Measurements from ENCODE around the gene CCL27.

Gene CCL27

GRCh38 chr9:34662526-34663302 lies at the start of gene CCL27:
CCL27 (minus strand) TSS chr9:34662657; CDS start chr9:34662633, 24 bp downstream.
- DNase-seq: no peak

GRCh38 chr9:34712140-34712539 lies 49.7 kb upstream of the CCL27 start:
- no peak for DNase-seq

- no peak for DNase-seq
These were observed 47.6 kb upstream of the CCL27 start, which contains the start of gene CCL21 for GRCh38 chr9:34710023-34710422. CCL21 (minus strand) TSS chr9:34710136; CDS start chr9:34710066, 70 bp downstream.

- no peak for DNase-seq
These were observed 46.9 kb upstream of the CCL27 start for GRCh38 chr9:34709196-34709978.

GRCh38 chr9:34707130-34707529 lies 44.7 kb upstream of the CCL27 start:
- no peak for DNase-seq

- DNase-seq: peak; percentile 60
These were observed 39.6 kb upstream of the CCL27 start for GRCh38 chr9:34701769-34702736.

GRCh38 chr9:34701023-34701768 lies 38.7 kb upstream of the CCL27 start:
- DNase-seq: peak; percentile 50

GRCh38 chr9:34694811-34695210 lies 32.4 kb upstream of the CCL27 start:
- DNase-seq: no peak

- DNase-seq: no peak
These were observed 31.1 kb upstream of the CCL27 start for GRCh38 chr9:34693560-34693959.

- no peak for DNase-seq
These were observed 29.5 kb upstream of the CCL27 start for GRCh38 chr9:34691936-34692315.

GRCh38 chr9:34690983-34691935 lies 28.8 kb upstream of the CCL27 start, which contains the start of gene CCL19:
CCL19 (minus strand) TSS chr9:34691276; CDS start chr9:34691139, 137 bp downstream.
- no peak for DNase-seq

GRCh38 chr9:34689512-34689911 lies 27.1 kb upstream of the CCL27 start:
- DNase-seq: no peak

GRCh38 chr9:34689116-34689470 lies 26.6 kb upstream of the CCL27 start:
- DNase-seq: no peak

GRCh38 chr9:34688329-34689115 lies 26.1 kb upstream of the CCL27 start:
- DNase-seq: no peak

- DNase-seq: no peak
These were observed 25.0 kb upstream of the CCL27 start for GRCh38 chr9:34687276-34688030.

GRCh38 chr9:34686732-34687131 lies 24.3 kb upstream of the CCL27 start:
- DNase-seq: no peak

- no peak for DNase-seq
These were observed 23.8 kb upstream of the CCL27 start for GRCh38 chr9:34686231-34686630.

GRCh38 chr9:34685591-34685990 lies 23.1 kb upstream of the CCL27 start:
- DNase-seq: no peak

GRCh38 chr9:34684816-34685215 lies 22.4 kb upstream of the CCL27 start:
- no peak for DNase-seq

Data from COR-L47 (cell line).